Gastroesophageal sphincter (tissue), 3 donors: Measurements from ENCODE around the gene CEP250.

Experiments
- CTCF ChIP-seq, 4 experiments: fragments of 200-600 bp in 2 of 4; fragments of 450-650 bp in 2 of 4; sonication (generic) in 1 of 4; IDR thresholded peaks; one replicate each; pipeline ENCODE4 v1.5.1; 2017 to 2019; ENCODE audit warnings: antibody characterized with exemption in 4 of 4, mild to moderate bottlenecking in 2 of 4, moderate library complexity in 2 of 4
- EP300 ChIP-seq: sonication (generic); formaldehyde crosslinking; IDR thresholded peaks from one replicate; pipeline ENCODE4 v1.6.1; 2017; ENCODE audit warnings: antibody characterized with exemption, mild to moderate bottlenecking
- POLR2A ChIP-seq, 2 donors: fragments of 450-650 bp; IDR thresholded peaks; one replicate each; pipeline ENCODE4 v1.6.1; 2017; ENCODE audit warnings: antibody characterized with exemption in 2 of 2, mild to moderate bottlenecking in 2 of 2, moderate library complexity in 1 of 2

- TF ChIP-seq CTCF (IDR thresholded peaks at IDR 0.05) (no peak), POLR2A (IDR thresholded peaks at IDR 0.05) (no peak), EP300 (no peak)
These were observed 51.7 kb downstream of the CEP250 start for GRCh38 chr20:35506872-35507638.
